Astrocyte (in vitro differentiated cells and primary cell): ENCODE measurements around the gene DCP2.

Source experiments
- CTCF ChIP-seq: IDR thresholded peaks from 2 replicates; pipeline ENCODE4 v1.5.1; 2011; ENCODE audit warnings: low read depth, mild to moderate bottlenecking, inconsistent platforms, low read length, moderate library complexity; ENCODE audit not compliant: insufficient read depth
- EZH2 ChIP-seq: IDR thresholded peaks from 2 replicates; pipeline ENCODE4 v1.6.1; 2012; ENCODE audit warnings: mild to moderate bottlenecking, low read length, inconsistent platforms; ENCODE audit not compliant: insufficient read depth

- no peak for TF ChIP-seq CTCF
- no peak for TF ChIP-seq EZH2
Observed at GRCh38 chr5:113031557-113031956, 55.0 kb downstream of the DCP2 start.
